ENCODE results near the gene MIOX. TPM values are rescaled to one million over a fixed set of nuclear protein-coding genes. Genes with fewer than 3 reads are reported as not detected.

Gene MIOX
- total and polyA plus RNA-seq, 3 donors from 2014 or later, result 0.24 to 0.25 TPM; not detected in 1

DNA sequence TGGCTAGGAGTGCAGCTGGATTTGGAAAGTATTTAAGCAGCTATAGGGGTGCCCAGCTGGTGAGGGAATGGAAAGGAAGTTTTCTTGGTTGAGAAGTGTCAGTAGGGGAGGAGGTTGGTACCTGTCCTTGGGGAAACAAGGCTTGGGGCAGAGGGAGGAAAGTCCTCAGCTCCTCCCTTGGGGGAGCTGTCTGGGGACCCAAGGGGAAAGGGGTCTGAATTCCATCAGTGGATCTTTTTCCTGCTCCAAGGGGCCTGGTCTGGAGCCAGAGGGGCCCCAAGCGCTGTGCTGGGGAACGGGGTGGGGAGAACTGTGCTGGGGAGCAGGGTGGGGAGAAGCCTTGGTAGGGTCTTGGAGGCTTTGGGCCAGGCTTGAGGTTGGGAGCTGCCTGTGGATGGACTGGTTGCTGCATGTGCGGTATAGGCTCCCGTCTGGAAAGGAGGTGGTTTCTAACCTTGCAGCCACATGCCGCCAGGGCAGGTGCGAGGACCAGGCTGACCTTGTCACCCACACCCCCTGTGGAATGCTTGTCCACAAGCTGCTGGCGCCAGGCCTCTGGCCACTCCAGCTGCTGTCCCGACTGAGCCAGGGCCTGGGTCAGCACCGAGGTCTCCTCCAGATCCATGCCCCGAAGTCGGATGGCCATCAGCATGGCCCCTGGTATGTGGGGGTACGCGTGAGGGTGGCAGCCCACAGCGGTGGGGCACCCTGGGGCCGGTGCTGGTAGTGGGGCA is 42.2 kb downstream of the MIOX start:
- no peaks in the 10 kb centered on the region for H3K27me3 ChIP-seq
- peak overlapping the region in 1 of 2 donors; percentile 56 for H3K4me3 ChIP-seq
- intact Hi-C loops (cut with DNase I; ENCODE audit: low total_unique reads), result no loop called here
- no peak overlapping the region for H3K27ac ChIP-seq
- no peak for DNase-seq
- no peaks in the 10 kb centered on the region for H3K9me3 ChIP-seq
- WGBS, 2 donors, result 36 to 61% methylated on average over 6 to 15 of the region's 15 CpGs
- TF ChIP-seq POLR2A (IDR thresholded peaks at IDR 0.05), result no peak
- TF ChIP-seq, protein P1, sequence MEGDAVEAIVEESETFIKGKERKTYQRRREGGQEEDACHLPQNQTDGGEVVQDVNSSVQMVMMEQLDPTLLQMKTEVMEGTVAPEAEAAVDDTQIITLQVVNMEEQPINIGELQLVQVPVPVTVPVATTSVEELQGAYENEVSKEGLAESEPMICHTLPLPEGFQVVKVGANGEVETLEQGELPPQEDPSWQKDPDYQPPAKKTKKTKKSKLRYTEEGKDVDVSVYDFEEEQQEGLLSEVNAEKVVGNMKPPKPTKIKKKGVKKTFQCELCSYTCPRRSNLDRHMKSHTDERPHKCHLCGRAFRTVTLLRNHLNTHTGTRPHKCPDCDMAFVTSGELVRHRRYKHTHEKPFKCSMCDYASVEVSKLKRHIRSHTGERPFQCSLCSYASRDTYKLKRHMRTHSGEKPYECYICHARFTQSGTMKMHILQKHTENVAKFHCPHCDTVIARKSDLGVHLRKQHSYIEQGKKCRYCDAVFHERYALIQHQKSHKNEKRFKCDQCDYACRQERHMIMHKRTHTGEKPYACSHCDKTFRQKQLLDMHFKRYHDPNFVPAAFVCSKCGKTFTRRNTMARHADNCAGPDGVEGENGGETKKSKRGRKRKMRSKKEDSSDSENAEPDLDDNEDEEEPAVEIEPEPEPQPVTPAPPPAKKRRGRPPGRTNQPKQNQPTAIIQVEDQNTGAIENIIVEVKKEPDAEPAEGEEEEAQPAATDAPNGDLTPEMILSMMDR (IDR thresholded peaks at IDR 0.05), result no peak
- peaks cover 31% of the 10 kb centered on the region for H3K4me1 ChIP-seq
- no peaks in the 10 kb centered on the region for H3K36me3 ChIP-seq (ENCODE audit: low read depth, missing control alignments)

DNA sequence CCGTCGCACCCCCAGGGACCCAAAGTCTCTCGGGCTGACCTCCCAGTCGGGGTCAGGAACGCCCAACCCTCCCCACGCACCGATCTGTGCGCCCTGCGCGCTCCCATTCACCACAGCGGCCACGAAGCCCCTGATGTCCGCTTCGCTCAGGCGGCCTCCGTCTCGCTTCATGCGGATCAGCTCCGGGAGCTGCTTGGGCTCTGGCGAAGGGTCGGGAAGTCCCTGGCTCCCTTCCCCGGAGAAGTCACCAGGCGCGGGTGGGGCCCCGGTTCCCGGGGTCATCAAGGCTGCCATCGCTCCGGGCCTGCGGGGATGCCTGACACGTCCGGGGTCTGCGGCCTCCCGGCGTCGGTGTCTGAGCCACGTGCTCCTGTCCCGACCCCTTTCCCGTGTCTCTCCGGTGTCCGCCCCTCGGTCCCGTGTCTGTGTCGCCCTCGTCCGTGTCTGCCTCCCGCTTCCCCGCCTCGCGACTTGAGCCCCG is 42.8 kb downstream of the MIOX start:
- Histone ChIP-seq H3K27ac (no peak overlapping the region), H3K4me1 (peaks cover 26% of the 10 kb centered on the region), H3K4me3 (peak overlapping the region; percentile 42 to 56), H3K27me3 (no peaks in the 10 kb centered on the region), H3K36me3 (ENCODE audit: low read depth, missing control alignments) (no peaks in the 10 kb centered on the region), H3K9me3 (no peaks in the 10 kb centered on the region)
- 3 to 5% methylated on average over 13 to 48 of the region's 50 CpGs for WGBS, 2 donors
- TF ChIP-seq, protein P1 (IDR thresholded peaks at IDR 0.05), result no peak
- TF ChIP-seq POLR2A (IDR thresholded peaks at IDR 0.05), result no peak
- DNase-seq, result no peak
- intact Hi-C loops (cut with DNase I; ENCODE audit: low total_unique reads), result no loop called here

DNA sequence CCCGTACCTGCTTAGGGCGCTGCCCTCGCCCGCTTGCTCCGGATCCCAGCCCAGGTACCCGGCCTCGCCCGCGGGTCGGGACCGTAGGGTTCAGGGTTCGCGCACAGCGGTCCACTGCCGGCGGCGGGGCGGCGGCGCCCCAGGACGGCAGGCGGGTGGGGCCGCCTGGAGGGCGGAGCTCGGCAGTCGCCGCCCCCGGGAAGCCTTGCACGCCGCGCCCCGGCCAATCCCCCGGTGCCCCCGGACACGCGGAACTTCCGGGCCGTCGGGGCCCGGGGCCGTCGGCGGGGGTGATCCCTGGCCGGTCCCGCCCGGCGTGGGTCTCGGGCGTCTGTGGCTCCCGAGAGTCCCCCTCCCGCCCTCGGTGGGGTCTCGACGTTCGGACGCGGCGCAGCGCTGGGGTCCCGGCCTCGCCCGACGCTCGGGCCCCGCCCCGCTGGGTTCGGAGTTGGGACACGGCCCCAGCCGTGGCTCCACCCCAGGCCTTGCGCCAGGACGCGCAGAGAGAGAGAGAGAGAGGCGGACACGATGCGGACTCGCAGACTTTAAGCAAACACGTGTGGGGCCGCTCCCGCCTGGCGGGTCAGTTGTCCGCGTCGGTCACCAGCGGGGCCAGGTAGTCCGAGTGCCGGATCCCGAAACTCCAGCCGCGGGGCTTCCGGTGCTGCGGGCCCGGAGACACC is 43.4 kb downstream of the MIOX start, which contains the start of gene TYMP:
TSS of gene TYMP (minus strand) at position 116 of the 683 bp plus-strand sequence. CDS start 303 bp downstream, outside the sequence.
- peak within 1 kb of the TSS; percentile 49 to 64 for H3K27ac ChIP-seq
- 0 to 1% methylated on average over 2 to 75 of the region's 92 CpGs for WGBS, 2 donors
- H3K4me1 ChIP-seq, result peaks cover 21% of the 10 kb centered on the region
- no peaks in the 10 kb centered on the region for H3K27me3 ChIP-seq
- H3K4me3 ChIP-seq, result peak within 1 kb of the TSS; percentile 42 to 56
- H3K36me3 ChIP-seq (ENCODE audit: low read depth, missing control alignments), result no peaks in the 10 kb centered on the region
- TF ChIP-seq, protein P1 (IDR thresholded peaks at IDR 0.05), result no peak
- no peak for TF ChIP-seq POLR2A (IDR thresholded peaks at IDR 0.05)
- no peak for DNase-seq
- H3K9me3 ChIP-seq, result no peaks in the 10 kb centered on the region
- intact Hi-C loops (cut with DNase I; ENCODE audit: low total_unique reads), result no loop called here

GRCh38 chr22:50530580-50530876 is 43.9 kb downstream of the MIOX start:
- DNase-seq, result no peak
- peaks cover 21% of the 10 kb centered on the region for H3K4me1 ChIP-seq

More at GRCh38 chr22:50530580-50530876, 43.9 kb downstream of the MIOX start:
- Histone ChIP-seq H3K4me3 (peak overlapping the region; percentile 42 to 56), H3K9me3 (no peaks in the 10 kb centered on the region), H3K27me3 (no peaks in the 10 kb centered on the region), H3K36me3 (ENCODE audit: low read depth, missing control alignments) (no peaks in the 10 kb centered on the region), H3K27ac (peak overlapping the region; percentile 49 to 64)
- TF ChIP-seq POLR2A (IDR thresholded peaks at IDR 0.05), result no peak
- TF ChIP-seq, protein P1 (IDR thresholded peaks at IDR 0.05), result no peak
- WGBS, 2 donors, result 2% methylated on average over 21 of the region's 21 CpGs; no CpG with 5 or more reads in 1 of the 2 donors
- intact Hi-C loops (cut with DNase I; ENCODE audit: low total_unique reads), result no loop called here
